Measurements from ENCODE around the gene SHLD1. TPM values are rescaled to one million over a fixed set of nuclear protein-coding genes. Genes with fewer than 3 reads are reported as not detected.
"Not testable (repeated sequence)": the region's sequence is repeated elsewhere in the genome, so short reads cannot be mapped to it uniquely, and the experiment has no call there.

Gene SHLD1, protein sequence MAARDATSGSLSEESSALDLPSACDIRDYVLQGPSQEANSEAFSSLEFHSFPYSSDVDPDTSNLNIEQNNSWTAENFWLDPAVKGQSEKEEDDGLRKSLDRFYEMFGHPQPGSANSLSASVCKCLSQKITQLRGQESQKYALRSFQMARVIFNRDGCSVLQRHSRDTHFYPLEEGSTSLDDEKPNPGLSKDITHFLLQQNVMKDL
- polyA plus RNA-seq (2012; ENCODE audit: insufficient read depth, insufficient read length) = 12.9 TPM

DNA sequence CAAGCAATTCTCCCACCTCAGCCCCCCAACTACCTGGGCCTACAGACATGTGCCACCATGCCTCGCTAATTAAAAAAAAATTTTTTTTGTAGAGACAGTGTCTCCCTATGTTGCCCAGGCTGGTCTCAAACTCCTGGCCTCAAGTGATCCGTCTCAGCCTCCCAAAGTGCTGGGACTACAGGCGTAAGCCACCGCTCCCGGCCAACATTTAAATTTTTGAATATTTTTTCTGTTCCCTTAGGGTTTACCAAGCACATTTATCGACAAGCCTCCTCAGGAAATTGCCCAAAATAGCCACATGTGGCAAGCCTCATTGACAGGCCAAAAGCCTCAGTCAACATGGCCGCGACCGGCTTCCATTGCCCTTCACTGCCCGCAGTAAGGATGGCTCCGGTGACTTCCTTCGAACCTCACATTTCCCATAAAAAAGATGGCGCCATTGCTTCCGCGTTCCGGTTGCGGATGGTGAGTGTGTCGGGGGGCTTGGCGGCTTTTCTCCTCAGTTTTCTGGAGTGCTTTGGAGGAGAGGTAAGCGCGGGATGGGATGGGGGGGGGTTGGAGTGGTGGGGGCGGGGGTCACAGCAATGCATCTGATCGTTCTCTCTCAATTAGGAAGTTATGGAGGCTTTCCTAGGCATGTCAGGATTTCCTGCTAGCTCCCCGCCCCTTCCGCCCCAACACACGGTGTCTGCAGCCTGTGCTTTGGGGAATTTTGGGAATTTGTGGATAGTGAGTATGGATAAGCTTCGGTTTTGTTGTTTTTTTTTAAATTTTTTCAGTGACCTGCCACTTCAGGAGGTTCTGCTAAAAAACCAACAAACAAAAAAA is at the start of gene SHLD1:
SHLD1 (plus strand) TSS at position 450 of the 828 bp plus-strand sequence. CDS start 22,465 bp downstream, outside the sequence.
- DNase-seq (ENCODE audit: low read depth, low spot score) = peak; percentile 87
- peak within 1 kb of the TSS; percentile 72 for H3K4me3 ChIP-seq (ENCODE audit: low read length)

DNA sequence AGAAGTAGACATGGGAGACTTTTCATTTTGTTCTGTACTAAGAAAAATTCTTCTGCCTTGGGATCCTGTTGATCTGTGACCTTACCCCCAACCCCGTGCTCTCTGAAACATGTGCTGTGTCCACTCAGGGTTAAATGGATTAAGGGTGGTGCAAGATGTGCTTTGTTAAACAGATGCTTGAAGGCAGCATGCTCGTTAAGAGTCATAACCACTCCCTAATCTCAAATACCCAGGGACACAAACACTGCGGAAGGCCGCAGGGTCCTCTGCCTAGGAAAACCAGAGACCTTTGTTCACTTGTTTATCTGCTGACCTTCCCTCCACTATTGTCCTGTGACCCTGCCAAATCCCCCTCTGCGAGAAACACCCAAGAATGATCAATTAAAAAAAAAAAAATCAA is 47.9 kb upstream of the SHLD1 start:
- H3K4me3 ChIP-seq (ENCODE audit: low read length); DNase-seq (ENCODE audit: low read depth, low spot score): not testable (repeated sequence)

DNA sequence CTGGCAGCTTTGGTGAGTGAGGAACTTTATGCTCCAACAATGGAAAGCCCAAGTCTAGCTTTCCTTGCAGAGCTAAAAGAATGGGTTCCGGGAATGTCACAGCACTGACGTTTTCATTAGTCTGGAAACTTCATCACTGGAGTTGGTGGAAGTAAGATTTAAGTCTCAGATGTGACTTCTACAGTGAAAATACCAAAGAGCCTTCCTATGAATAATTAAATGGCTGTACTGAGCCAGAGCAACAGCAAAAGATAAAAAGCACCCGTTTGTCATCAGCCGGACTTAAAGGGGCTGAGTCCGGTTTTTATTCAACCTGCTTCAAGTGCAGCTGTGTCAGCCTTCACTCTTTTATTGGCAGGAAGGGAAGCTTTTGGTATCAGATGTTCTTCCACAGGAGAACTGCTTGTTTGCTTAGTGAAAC is 46.5 kb upstream of the SHLD1 start:
- no peak for DNase-seq (ENCODE audit: low read depth, low spot score)
- H3K4me3 ChIP-seq (ENCODE audit: low read length) = no peak overlapping the region

DNA sequence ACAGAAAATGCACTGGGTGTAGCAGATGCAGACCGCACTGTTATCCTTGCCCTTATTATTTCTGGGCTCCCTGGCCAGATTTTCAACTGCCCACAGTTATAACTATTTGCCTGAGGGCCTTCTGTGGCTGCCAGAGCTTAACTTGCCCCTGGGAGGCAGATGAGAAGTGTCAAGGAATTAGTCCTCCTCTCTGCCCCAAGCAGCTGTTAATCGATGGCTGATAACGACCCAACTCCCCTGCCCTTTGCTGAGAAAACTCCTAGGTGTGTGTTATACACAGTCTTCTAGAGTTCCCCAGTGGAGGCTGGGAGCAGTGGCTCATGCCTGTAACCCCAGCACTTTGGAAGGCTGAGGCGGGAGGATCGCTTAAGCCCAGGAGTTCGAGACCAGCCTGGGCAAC is 44.4 kb upstream of the SHLD1 start:
- no peak overlapping the region for H3K4me3 ChIP-seq (ENCODE audit: low read length)
- no peak for DNase-seq (ENCODE audit: low read depth, low spot score)

DNA sequence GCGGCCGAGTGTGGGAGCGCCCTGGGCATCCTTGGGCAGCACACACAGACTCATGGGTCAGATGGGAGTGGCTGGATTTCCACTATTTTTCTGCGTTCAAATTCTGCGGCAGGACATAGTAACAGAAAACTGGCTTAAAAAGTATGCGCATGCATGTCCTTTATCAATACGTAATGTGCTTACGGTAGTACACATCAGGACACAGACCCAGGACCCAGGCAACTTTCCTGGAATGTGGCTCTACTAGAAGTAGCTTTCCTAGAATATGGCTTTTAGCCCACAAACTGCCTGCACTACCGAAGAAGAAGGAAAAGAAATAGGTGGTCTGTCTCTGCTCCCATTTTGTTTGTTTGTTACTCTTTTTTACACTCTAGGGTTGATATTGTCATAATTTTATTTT is 43.4 kb upstream of the SHLD1 start:
- DNase-seq (ENCODE audit: low read depth, low spot score) = no peak
- H3K4me3 ChIP-seq (ENCODE audit: low read length) = no peak overlapping the region

DNA sequence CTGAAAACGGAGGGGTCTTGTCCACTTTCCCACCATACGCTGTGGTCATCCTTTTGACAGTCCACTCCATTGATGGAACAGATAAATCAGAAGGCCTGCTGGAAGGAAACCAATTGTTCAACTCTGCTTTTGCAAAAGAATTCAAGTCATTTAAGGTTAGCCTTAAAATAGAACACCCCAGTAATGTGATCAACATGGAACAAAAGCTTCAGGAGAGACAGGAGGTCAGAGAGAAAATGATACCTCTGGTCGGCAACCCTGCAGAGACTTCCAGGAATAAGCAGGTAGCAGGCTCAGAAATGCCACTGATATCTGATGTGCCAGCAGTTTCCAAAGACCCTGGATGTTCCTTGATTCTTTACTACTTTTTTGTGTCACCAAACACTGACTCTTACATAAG is 39.6 kb upstream of the SHLD1 start:
- no peak overlapping the region for H3K4me3 ChIP-seq (ENCODE audit: low read length)
- no peak for DNase-seq (ENCODE audit: low read depth, low spot score)

DNA sequence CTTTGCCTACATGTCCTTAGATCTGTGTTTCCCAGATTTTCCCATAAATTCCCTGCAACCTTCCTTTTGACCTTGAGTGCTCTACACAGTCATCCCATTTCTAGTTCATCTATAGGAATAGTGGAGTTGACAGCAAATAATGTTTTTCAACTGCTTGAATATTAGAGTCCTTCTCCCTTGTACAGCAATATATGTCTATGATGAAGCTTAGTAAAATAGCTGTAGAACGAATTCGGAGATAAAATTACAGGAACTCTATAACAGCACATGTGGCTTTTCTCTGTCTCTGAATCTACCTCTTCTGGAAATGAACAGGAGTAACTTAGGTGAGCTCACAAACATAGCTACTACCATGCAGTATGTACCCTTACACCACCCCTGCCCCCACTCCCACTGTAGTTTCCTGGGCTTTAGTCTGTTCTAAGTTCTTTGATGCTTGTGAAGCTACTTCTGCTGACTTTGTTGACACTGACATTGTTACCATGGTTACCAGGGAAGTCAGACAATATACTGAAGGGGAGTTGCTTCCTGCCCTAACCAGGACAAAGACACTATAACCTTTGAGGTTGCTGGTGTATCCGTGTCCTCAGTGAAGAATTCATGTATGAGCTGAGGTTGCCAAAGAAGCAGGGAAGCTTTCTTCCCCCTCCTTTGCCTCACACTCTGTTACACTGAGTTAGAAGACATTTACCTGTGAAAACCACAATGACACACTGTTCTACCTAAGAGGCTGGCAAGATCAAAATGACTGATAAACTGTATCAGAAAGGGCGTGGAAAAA is 35.8 kb upstream of the SHLD1 start:
- DNase-seq (ENCODE audit: low read depth, low spot score) = peak; percentile 96
- H3K4me3 ChIP-seq (ENCODE audit: low read length) = no peak overlapping the region

DNA sequence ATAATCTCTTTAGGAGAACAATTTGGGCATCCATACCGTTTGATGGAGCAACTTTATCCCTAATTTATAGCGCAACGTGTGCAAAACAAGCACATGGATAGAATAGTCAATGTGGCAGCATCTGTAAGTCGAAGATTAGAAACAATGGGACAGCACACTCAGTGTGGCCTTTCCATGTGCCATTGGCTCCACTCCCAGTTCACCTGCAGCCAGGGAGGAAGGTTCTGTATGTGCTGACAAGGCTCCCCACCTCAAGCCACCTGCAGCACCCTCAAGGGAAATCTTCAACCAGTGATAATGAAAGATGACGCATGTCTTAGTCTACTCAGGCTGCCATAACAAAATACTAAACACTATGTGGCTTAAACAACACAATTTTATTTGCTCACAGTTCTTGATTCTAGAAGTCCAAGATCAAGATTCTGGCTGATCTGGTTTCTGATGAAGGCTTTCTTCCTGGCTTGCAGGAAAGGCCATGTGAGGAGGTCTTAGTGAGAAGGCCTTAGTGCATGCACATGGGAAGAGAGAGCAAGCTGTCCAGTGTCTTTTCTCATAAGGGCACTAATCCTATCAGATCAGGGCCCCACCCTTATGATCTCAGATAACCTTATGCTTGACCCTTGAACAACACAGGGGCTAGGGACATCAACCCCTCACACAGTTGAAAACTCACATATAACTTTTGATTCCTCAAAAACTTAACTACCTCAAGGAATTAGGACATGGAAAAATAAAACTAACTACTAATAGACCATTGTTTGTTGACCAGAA is 34.9 kb upstream of the SHLD1 start:
- no peak for DNase-seq (ENCODE audit: low read depth, low spot score)
- no peak overlapping the region for H3K4me3 ChIP-seq (ENCODE audit: low read length)

DNA sequence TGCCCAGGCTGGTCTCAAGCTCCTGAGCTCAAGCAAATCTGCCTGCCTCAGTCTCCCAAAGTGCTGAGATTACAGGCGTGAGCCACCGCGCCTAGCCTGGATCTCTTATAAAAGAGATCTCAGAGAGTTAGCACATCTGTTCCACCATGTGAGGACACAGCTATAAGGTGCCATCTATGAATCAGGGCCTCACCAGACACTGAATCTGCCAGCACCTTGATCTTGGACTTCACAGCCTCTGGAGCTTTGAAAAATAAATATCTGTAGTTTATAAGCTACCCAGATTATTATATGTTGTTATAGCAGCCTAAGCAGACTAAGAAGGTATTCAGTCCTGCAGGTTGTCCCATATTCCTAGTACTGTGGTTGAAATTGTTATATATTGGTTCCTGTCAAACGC is 33.2 kb upstream of the SHLD1 start:
- no peak overlapping the region for H3K4me3 ChIP-seq (ENCODE audit: low read length)
- DNase-seq (ENCODE audit: low read depth, low spot score) = no peak

DNA sequence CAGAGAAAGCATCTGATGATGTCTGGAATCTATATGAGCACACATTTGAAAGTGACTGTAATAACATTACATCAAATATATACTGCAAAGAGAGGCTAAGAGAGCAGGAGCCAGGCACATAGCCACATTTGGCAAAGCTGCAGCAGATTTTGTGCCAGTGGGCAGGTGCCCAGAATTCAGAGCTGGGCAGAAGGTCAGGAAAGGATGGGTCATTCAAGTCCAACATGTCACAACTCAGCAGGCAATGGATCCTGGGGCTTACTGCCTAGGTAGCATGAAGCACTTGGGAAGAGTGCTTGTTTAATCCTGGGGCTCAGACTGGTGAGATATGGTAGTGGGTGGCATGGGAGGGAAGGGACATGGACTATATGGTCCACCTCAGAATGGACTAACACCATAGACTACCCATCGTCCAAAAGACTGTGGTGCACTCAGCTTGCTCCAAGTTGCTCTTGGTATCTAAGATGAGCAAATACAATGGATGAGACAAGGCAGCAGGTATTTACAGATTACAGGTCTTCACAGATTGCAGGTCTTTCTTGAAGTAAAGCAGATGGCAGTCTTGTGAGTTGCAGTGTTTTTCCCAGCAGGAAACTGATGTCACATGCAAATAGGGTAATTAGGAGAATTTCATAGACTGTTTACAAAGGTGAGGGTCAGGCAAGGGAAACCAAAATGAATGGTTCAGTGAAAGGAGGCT is 31.2 kb upstream of the SHLD1 start:
- H3K4me3 ChIP-seq (ENCODE audit: low read length) = no peak overlapping the region
- DNase-seq (ENCODE audit: low read depth, low spot score) = no peak

DNA sequence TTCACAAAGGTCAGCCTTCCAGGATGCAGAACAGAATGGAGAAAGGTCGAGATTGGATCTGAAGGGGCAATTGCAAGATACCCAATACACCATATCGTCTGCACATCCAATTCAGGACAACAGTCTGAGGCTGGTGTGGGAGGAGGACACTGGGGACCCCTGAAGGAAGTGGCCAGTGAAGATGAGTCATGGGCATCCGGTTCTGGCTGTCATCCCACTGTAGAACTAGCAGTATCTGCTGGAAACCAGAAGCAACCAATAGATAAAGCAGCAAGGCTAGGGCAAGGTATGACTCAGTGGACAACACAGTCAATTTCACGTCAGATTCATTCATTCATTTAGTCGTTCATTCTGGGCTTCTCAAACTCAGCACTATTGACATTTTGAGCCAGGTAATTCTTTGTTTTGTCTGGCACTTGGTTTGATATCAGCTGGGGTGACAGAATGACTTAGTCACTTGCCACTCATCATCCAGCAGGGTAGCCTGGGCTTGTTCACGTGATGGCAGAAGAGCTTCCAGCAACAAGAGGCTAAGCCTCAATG is 30.3 kb upstream of the SHLD1 start:
- no peak overlapping the region for H3K4me3 ChIP-seq (ENCODE audit: low read length)
- no peak for DNase-seq (ENCODE audit: low read depth, low spot score)

DNA sequence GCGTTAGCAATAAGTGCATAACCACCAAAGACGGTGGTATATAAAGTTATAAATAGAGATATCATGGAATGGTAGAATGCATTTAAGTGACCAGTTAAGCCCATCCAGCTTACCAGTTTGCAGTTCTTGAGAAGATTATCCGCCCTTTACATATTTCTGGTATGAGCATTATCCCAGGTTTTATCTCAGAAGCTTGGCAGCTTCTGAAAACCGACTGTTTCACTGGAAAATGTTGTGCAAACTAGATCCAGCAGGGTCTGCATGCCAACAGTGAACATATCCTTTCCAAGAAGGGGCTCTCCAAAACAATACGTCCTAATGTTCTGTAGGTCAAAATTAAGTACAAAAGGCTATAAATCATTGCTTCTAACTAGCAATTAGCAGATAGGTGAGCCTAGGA is 29.5 kb upstream of the SHLD1 start:
- no peak for DNase-seq (ENCODE audit: low read depth, low spot score)

DNA sequence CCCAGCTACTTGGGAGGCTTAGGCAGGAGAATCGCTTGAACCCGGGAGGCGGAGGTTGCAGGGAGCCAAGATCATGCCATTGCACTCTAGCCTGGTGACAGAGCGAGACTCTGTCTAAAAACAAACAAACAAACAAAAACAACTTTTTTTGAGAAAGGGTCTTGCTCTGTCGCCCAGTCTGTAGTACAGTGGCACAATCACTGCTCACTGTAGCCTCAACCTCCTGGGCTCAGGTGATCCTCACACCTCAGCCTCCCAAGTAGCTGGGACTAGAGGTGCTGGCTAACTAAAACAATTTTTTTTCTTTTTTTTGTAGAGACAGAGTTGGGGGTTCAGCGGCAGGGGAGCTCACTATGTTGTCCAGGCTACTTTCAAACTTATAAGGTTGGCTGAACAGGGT is 28.8 kb upstream of the SHLD1 start:
- not testable (repeated sequence) for DNase-seq (ENCODE audit: low read depth, low spot score); H3K4me3 ChIP-seq (ENCODE audit: low read length)

More for the DNA sequence above, 29.5 kb upstream of the SHLD1 start:
- no peak overlapping the region for H3K4me3 ChIP-seq (ENCODE audit: low read length)

DNA sequence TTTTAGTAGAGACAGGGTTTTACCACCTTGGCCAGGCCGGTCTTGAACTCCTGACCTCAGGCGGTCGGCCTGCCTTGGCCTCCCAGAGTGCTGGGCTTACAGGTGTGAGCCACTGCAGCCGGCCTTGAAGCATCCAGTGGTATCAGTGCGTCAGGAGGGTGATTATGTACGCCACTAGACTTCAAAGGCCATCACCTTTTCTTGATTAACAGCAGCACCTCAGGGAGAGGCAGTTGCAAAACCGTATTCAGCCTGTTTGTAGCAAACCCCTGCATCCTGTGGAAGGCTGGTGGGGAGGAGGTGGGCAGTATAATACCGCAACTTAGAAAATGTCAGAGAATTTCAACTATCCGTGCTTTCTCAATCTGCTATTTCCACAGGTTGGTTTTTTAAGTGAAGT is 27.3 kb upstream of the SHLD1 start:
- DNase-seq (ENCODE audit: low read depth, low spot score) = no peak

DNA sequence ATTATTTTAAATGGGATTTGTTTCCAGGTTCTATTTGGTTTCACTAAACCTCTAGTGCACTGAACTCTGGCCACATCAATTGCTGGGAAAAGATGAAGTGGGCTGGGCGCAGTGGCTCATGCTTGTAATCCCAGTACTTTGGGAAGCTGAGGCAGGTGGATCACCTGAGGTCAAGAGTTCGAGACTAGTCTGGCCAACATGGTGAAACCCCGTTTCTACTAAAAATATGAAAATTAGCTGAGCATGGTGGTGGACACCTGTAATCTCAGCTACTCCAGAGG is 25.1 kb upstream of the SHLD1 start:
- not testable (repeated sequence) for DNase-seq (ENCODE audit: low read depth, low spot score); H3K4me3 ChIP-seq (ENCODE audit: low read length)

More for the DNA sequence above, 27.3 kb upstream of the SHLD1 start:
- no peak overlapping the region for H3K4me3 ChIP-seq (ENCODE audit: low read length)

DNA sequence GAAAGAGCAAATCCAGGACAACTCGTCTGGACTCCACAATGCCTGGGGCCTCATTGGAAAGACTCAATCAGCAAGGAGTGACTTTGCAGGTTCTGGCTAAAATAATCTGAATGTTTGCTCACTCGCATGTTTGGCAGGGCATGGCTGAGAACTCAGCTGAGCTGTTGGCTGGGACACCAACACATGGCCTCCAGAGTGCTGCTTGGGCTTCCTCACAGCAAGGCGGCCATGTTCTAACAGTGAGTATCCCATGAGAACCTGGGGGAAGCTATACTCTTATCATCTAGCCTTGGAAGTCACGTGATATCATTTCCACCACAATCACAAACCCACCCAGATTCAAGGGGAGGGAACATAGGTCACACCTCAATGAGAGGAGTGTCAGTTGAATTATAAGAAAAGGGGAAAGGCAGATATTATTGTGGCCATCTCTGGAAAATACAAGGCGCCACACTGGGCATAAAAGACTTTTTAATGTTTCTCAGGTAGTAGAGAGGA is 23.1 kb upstream of the SHLD1 start:
- no peak for DNase-seq (ENCODE audit: low read depth, low spot score)

DNA sequence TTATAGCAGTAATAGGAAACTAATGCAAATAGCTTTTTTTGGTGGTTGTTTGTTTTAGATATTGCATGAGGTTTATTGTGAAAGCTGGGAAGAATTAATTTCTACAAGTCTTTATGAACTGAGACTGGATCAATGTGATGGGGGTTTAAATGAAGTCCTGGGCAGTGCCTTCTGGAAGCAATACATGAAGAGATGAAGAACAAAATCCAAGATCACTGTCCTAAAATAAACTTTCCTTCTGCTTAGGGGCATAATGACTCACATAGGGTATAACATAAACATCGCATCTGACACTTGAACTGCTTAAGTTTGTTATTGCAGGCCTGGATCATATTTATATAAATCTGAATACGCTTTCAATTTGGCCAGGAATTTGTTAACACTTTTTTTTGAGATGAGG is 20.9 kb upstream of the SHLD1 start:
- H3K4me3 ChIP-seq (ENCODE audit: low read length) = no peak overlapping the region
- DNase-seq (ENCODE audit: low read depth, low spot score) = no peak

More for the DNA sequence above, 23.1 kb upstream of the SHLD1 start:
- no peak overlapping the region for H3K4me3 ChIP-seq (ENCODE audit: low read length)

DNA sequence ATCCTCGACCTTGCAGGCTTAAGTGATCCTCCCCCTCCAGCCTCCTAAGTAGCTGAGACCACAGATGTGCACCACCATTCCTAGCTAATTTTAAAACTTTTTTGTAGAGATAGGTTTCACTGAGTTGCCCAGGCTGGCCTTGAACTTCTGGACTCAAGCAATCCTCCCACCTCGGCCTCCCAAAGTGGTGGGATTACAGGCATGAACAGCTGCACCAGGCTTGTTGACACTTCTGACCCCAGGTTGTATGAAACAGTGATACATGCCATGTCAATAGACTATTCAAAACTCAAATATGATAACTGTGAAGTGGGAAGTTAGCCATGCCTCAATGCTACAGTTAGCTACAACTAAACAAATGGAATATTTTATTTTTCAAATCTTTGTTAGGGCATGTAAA is 20.1 kb upstream of the SHLD1 start:
- H3K4me3 ChIP-seq (ENCODE audit: low read length) = no peak overlapping the region
- DNase-seq (ENCODE audit: low read depth, low spot score) = no peak
